Subcutaneous adipose tissue (tissue), 4 donors: ENCODE data around the gene PXYLP1. TPM values are rescaled to one million over a fixed set of nuclear protein-coding genes. Genes with fewer than 3 reads are reported as not detected.

ENCODE experiments used
- total RNA-seq, 4 donors: library from RNA; depleted of rRNA; stranded (reverse); fragments of >200 nt; gene quantifications; one replicate each; pipeline ENCODE4 v1.1.0, GENCODE V29; 2016
- TF ChIP-seq, protein P1 (sequence below): fragments of 450-650 bp; IDR thresholded peaks from one replicate; pipeline ENCODE4 v1.5.1; 2016; ENCODE audit warnings: low read depth, mild to moderate bottlenecking, control low read depth, antibody characterized with exemption, moderate library complexity

Gene PXYLP1
- total RNA-seq, 4 donors from 2014 or later = 5.4 to 12.8 (median 9.6) TPM

DNA sequence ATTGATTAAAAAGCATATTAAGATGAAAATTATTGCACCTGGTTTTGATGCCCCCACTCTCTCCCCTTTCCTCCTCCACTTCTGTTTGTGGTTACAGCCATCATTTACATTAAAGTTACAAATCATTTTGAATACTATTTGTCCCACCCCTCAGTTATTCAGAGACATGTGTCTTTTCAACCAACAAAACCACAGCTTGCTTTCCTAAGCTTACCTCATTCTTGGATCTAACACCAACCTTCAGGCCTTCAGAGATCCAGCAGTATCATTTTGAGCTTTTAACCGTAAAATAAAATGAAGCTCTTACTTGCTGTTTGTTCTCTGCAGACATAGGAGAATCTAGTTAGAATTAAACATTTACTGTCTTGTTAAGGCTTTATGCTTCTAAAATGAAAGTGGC lies 4.7 kb downstream of the PXYLP1 start:
- TF ChIP-seq, protein P1, sequence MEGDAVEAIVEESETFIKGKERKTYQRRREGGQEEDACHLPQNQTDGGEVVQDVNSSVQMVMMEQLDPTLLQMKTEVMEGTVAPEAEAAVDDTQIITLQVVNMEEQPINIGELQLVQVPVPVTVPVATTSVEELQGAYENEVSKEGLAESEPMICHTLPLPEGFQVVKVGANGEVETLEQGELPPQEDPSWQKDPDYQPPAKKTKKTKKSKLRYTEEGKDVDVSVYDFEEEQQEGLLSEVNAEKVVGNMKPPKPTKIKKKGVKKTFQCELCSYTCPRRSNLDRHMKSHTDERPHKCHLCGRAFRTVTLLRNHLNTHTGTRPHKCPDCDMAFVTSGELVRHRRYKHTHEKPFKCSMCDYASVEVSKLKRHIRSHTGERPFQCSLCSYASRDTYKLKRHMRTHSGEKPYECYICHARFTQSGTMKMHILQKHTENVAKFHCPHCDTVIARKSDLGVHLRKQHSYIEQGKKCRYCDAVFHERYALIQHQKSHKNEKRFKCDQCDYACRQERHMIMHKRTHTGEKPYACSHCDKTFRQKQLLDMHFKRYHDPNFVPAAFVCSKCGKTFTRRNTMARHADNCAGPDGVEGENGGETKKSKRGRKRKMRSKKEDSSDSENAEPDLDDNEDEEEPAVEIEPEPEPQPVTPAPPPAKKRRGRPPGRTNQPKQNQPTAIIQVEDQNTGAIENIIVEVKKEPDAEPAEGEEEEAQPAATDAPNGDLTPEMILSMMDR = no peak

- TF ChIP-seq, protein P1 = no peak
Measured at GRCh38 chr3:141237701-141238521, 6.3 kb downstream of the PXYLP1 start.

DNA sequence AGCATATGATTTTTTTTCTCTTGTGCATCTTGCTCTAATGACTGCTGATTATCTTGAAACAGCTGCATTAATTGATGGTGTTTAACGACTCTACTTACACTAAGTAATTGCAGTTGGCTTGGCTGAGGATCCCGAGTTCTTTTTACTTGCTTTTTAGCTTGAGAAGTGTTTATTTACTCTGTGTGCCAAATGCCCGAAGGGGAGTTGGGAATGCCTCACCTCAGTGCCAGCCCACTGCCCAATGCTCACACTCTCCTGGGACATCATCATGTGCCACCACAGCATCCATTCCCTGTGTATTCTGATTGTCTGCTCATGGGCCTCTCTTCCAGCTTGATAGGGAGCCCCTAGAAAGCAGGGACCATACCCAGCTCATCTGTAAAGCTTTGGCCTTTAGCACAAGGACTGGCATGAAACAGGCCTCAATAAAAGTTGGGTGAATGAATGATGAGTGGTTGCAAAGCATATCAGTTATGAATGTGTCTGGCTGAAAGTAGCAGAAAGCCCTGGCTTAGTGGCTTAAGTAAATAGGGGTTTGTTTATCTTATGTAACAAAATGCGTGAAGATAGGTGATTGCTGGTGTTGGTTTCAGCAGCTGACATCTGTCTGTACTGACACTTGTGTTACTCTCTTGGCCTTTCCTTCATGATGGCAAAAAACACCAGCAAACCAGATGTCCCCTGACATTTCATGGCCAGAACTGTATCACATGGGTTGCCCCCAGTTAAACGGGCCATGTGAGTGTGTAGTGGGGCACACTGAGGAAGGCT lies 8.1 kb downstream of the PXYLP1 start:
- TF ChIP-seq, protein P1 = no peak

- TF ChIP-seq, protein P1 = no peak
Measured at GRCh38 chr3:141240286-141240685, 8.7 kb downstream of the PXYLP1 start.

DNA sequence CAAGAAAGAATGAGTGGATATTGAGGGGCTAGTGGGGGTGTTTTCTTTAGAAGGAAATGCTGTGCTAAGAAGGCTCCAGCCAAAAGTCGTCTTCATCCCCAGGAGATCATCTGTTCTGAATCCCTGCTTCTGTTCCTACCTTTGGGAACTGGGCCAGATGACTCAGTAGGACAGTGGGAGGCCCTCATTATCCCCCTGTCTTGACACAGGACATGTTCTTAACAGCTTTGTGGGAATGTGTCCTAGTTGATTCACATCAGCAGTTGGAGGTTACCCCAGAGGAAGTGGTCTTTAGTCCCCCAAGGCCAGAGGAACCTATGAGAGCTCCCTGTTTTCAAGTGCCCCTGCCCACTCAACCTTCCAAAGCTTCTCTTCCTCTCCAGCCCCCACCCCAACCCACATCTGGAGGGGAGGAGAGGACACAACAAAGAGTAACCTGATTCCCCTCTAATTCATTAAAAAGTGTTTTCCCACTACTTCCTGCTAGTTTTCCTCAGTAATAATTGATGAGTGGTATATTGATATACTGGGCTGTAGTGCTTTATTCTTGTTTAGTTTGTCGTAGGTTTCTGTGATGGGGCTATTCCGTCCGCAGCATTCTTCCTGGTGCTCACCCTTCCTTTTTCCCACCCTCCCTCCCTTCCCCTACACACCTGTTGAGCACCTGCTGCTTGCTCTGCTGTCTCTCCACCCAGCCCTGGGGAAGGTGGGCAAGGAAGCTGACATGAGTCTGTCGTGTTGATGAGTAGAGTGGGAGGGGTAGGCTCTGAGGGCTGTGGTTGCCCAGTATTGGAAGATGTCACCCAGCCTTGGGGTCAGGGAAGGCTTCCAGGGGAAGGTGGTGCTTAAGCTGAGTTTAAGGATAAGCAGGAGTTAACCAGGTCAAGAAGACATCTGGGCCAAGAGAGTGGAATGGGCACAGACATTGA lies 9.3 kb downstream of the PXYLP1 start:
- TF ChIP-seq, protein P1 = no peak

DNA sequence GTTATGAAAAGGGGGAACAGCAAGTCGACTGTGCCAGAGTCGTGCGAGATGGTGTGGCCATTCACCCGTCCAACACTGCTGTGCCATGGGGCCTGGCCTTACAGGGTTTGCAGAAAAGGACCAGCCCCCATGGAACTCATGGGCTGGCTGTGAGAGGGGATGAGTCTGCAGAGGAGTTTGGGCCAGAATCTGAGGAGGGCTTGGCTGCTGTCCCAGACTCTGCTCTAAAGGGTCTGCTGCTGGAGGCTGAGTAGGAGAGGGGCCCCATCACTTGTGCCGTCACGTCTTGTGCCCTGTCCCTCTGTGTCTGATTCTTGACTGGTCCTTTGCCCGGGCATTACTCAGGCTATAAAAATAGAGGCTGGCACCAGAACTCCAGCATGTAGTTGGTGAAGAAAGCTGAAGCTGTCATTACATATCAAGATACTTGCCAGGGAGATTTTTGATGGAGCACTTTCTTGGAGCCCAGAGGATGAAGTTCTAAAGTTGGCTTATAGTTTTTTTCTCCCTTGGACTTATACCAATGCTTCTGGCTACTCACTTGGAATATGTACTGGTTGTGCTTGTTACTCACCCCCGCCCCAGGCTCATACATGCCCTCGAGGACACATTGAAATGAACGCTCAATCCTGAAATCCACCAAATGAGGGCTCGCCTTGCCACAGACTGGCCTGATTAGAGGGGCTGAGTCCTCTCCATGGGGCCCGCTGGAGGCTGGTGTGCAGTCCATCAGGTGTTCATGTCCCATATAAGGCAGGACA lies 10.2 kb downstream of the PXYLP1 start:
- TF ChIP-seq, protein P1 = no peak
